ENCODE data around the gene RGS8.

- TF ChIP-seq TAF1 (IDR thresholded peaks at IDR 0.05; ENCODE audit: borderline replicate concordance, insufficient read depth, low read length) (no peak), POLR2AphosphoS5 (IDR thresholded peaks at IDR 0.05; ENCODE audit: low read depth, low read length) (no peak)
These were observed 39.8 kb upstream of the RGS8 start for GRCh38 chr1:182724215-182724614.

Data from PFSK-1 (cell line).